Activated CD8-positive, alpha-beta memory T cell treated with anti-CD3 and anti-CD28 coated beads, Interleukin-2, amount 10 ng/mL, durations not matched to agents 7 days and 5 days (primary cell): ENCODE data around the gene APBA2. TPM values are rescaled to one million over a fixed set of nuclear protein-coding genes. Genes with fewer than 3 reads are reported as not detected.
A peak's percentile ranks its signal among the peaks of the same experiment; 100 is the strongest.

Source experiments
- ATAC-seq: fragments of 150-1000 bp; cut with Tn5 transposase; one replicate; pipeline ENCODE4 v1.10.0; 2021; ENCODE audit warnings: moderate library complexity
- CTCF ChIA-PET: fragments of 350-600 bp; sonication (Branson Sonifier 250); formaldehyde crosslinking; loops from one replicate; lab custom pipeline; 2021; ENCODE audit warnings: antibody characterized with exemption; lab: Charles Lee
- DNase-seq: peaks from one replicate; pipeline ENCODE4 v3.0.0-alpha.2; 2020
- H3K27ac Mint-ChIP-seq: one replicate; pipeline ENCODE4 v1.8.0; 2021; ENCODE audit warnings: mild to moderate bottlenecking, mixed read lengths
- H3K27me3 Mint-ChIP-seq: one replicate; pipeline ENCODE4 v1.8.0; 2021; ENCODE audit warnings: mixed read lengths
- H3K36me3 Mint-ChIP-seq: one replicate; pipeline ENCODE4 v1.8.0; 2021; ENCODE audit warnings: mild to moderate bottlenecking, mixed read lengths
- H3K4me1 Mint-ChIP-seq: one replicate; pipeline ENCODE4 v1.8.0; 2021; ENCODE audit warnings: mixed read lengths
- H3K4me3 Mint-ChIP-seq: one replicate; pipeline ENCODE4 v1.8.0; 2021; ENCODE audit warnings: mild to moderate bottlenecking, moderate library complexity, mixed read lengths
- H3K9me3 Mint-ChIP-seq: one replicate; pipeline ENCODE4 v1.8.0; 2022; ENCODE audit warnings: low read depth, mixed read lengths
- total RNA-seq, 2 experiments: library from RNA; stranded (reverse); gene quantifications; one replicate each; pipeline ENCODE4 v1.2.3, GENCODE V29; 2021

The APBA2 gene
- total RNA-seq, 2 experiments from 2014 or later: 2.6 to 7.9 TPM

- DNase-seq (no peak), ATAC-seq (no peak)
- CTCF ChIA-PET: interaction anchor here (1.3 to 2.4 kb wide), 4 partner anchors 8 to 97 kb away, joined by 3 to 17 read pairs (median 4); no protein-coding TSS in a partner anchor
- no peak overlapping the region for H3K4me3 Mint-ChIP-seq
- peak overlapping the region; percentile 83 for H3K27ac Mint-ChIP-seq
- peaks cover 37% of the 10 kb centered on the region for H3K4me1 Mint-ChIP-seq
- H3K9me3 Mint-ChIP-seq: no peaks in the 10 kb centered on the region
- no peaks in the 10 kb centered on the region for H3K36me3 Mint-ChIP-seq
- H3K27me3 Mint-ChIP-seq: no peaks in the 10 kb centered on the region
Observed at GRCh38 chr15:28993720-28994053, 107.9 kb downstream of the APBA2 start.

GRCh38 chr15:28994142-28994830 is 108.5 kb downstream of the APBA2 start:
- H3K27ac Mint-ChIP-seq: peak overlapping the region; percentile 83
- CTCF ChIA-PET: interaction anchor here (1.2 to 2.4 kb wide), 5 partner anchors 9 to 109 kb away, joined by 3 to 17 read pairs (median 3); no protein-coding TSS in a partner anchor
- H3K4me3 Mint-ChIP-seq: no peak overlapping the region
- peaks cover 37% of the 10 kb centered on the region for H3K4me1 Mint-ChIP-seq
- ATAC-seq: peak; percentile 73
- H3K9me3 Mint-ChIP-seq: no peaks in the 10 kb centered on the region
- peak; percentile 64 for DNase-seq
- no peaks in the 10 kb centered on the region for H3K27me3 Mint-ChIP-seq
- H3K36me3 Mint-ChIP-seq: no peaks in the 10 kb centered on the region

GRCh38 chr15:28994831-28995596 is 109.2 kb downstream of the APBA2 start:
- H3K4me1 Mint-ChIP-seq: peaks cover 37% of the 10 kb centered on the region

GRCh38 chr15:28995705-28996104 is 109.9 kb downstream of the APBA2 start:
- CTCF ChIA-PET: interaction anchor here (1.2 to 2.4 kb wide), 2 partner anchors 95 to 108 kb away, joined by 3 to 17 read pairs; no protein-coding TSS in a partner anchor
- H3K9me3 Mint-ChIP-seq: no peaks in the 10 kb centered on the region
- H3K27ac Mint-ChIP-seq: no peak overlapping the region
- H3K27me3 Mint-ChIP-seq: no peaks in the 10 kb centered on the region
- peaks cover 37% of the 10 kb centered on the region for H3K4me1 Mint-ChIP-seq
- no peak for ATAC-seq
- H3K4me3 Mint-ChIP-seq: no peak overlapping the region
- no peaks in the 10 kb centered on the region for H3K36me3 Mint-ChIP-seq
- no peak for DNase-seq

More at GRCh38 chr15:28994831-28995596, 109.2 kb downstream of the APBA2 start:
- CTCF ChIA-PET: interaction anchor here (1.2 to 2.4 kb wide), 4 partner anchors 17 to 109 kb away, joined by 3 to 17 read pairs (median 4); no protein-coding TSS in a partner anchor
- Mint-ChIP-seq H3K36me3 (no peaks in the 10 kb centered on the region), H3K27ac (peak overlapping the region; percentile 83), H3K9me3 (no peaks in the 10 kb centered on the region), H3K27me3 (no peaks in the 10 kb centered on the region), H3K4me3 (no peak overlapping the region)
- ATAC-seq (peak; percentile 28), DNase-seq (no peak)

GRCh38 chr15:28996289-28996688 is 110.5 kb downstream of the APBA2 start:
- H3K27me3 Mint-ChIP-seq: no peaks in the 10 kb centered on the region
- no peak for ATAC-seq
- H3K36me3 Mint-ChIP-seq: no peaks in the 10 kb centered on the region
- H3K27ac Mint-ChIP-seq: no peak overlapping the region
- DNase-seq: no peak
- no peak overlapping the region for H3K4me3 Mint-ChIP-seq
- CTCF ChIA-PET: interaction anchor here (2.4 kb wide), 1 partner anchor 94 kb away, joined by 17 read pairs; no protein-coding TSS in a partner anchor
- no peaks in the 10 kb centered on the region for H3K9me3 Mint-ChIP-seq
- H3K4me1 Mint-ChIP-seq: peaks cover 34% of the 10 kb centered on the region

GRCh38 chr15:28996953-28997352 is 111.2 kb downstream of the APBA2 start:
- ATAC-seq (no peak), DNase-seq (no peak)
- Mint-ChIP-seq H3K27ac (no peak overlapping the region), H3K9me3 (no peaks in the 10 kb centered on the region), H3K36me3 (no peaks in the 10 kb centered on the region), H3K27me3 (no peaks in the 10 kb centered on the region), H3K4me1 (peaks cover 32% of the 10 kb centered on the region), H3K4me3 (no peak overlapping the region)
- CTCF ChIA-PET: interaction anchor here (2.2 kb wide), 1 partner anchor 93 kb away, joined by 14 read pairs; no protein-coding TSS in a partner anchor

- H3K36me3 Mint-ChIP-seq: no peaks in the 10 kb centered on the region
- H3K27me3 Mint-ChIP-seq: no peaks in the 10 kb centered on the region
- H3K4me1 Mint-ChIP-seq: peaks cover 30% of the 10 kb centered on the region
- no peak overlapping the region for H3K27ac Mint-ChIP-seq
- CTCF ChIA-PET: interaction anchor here (0.6 to 2.2 kb wide), 4 partner anchors 23 to 102 kb away, joined by 3 to 14 read pairs (median 4); no protein-coding TSS in a partner anchor
- DNase-seq: no peak
- H3K4me3 Mint-ChIP-seq: no peak overlapping the region
- no peaks in the 10 kb centered on the region for H3K9me3 Mint-ChIP-seq
- ATAC-seq: no peak
Observed at GRCh38 chr15:28997791-28998190, 112.0 kb downstream of the APBA2 start.

GRCh38 chr15:28998511-28998910 is 112.7 kb downstream of the APBA2 start:
- H3K9me3 Mint-ChIP-seq: no peaks in the 10 kb centered on the region
- DNase-seq: no peak
- H3K4me1 Mint-ChIP-seq: peaks cover 34% of the 10 kb centered on the region
- no peaks in the 10 kb centered on the region for H3K27me3 Mint-ChIP-seq
- no peak overlapping the region for H3K27ac Mint-ChIP-seq
- no peaks in the 10 kb centered on the region for H3K36me3 Mint-ChIP-seq
- H3K4me3 Mint-ChIP-seq: no peak overlapping the region
- ATAC-seq: no peak
- CTCF ChIA-PET: interaction anchor here (0.6 to 2.2 kb wide), 6 partner anchors 9 to 104 kb away, joined by 3 to 14 read pairs (median 4); no protein-coding TSS in a partner anchor

- H3K4me1 Mint-ChIP-seq: peaks cover 18% of the 10 kb centered on the region
- DNase-seq: no peak
- H3K9me3 Mint-ChIP-seq: peaks cover 5% of the 10 kb centered on the region
- CTCF ChIA-PET: interaction anchor here (1.3 kb wide), 1 partner anchor 99 kb away, joined by 4 read pairs; no protein-coding TSS in a partner anchor
- no peak overlapping the region for H3K4me3 Mint-ChIP-seq
- H3K36me3 Mint-ChIP-seq: peaks cover 5% of the 10 kb centered on the region
- ATAC-seq: no peak
- no peaks in the 10 kb centered on the region for H3K27me3 Mint-ChIP-seq
- no peak overlapping the region for H3K27ac Mint-ChIP-seq
Observed at GRCh38 chr15:29003191-29003839, 117.5 kb downstream of the APBA2 start.

GRCh38 chr15:29003840-29004233 is 118.1 kb downstream of the APBA2 start:
- Mint-ChIP-seq H3K9me3 (peaks cover 5% of the 10 kb centered on the region), H3K27ac (no peak overlapping the region), H3K27me3 (no peaks in the 10 kb centered on the region), H3K4me3 (no peak overlapping the region), H3K36me3 (peaks cover 5% of the 10 kb centered on the region), H3K4me1 (peaks cover 18% of the 10 kb centered on the region)
- CTCF ChIA-PET: interaction anchor here (0.8 to 1.3 kb wide), 3 partner anchors 48 to 98 kb away, joined by 3 to 4 read pairs (median 3); no protein-coding TSS in a partner anchor
- ATAC-seq: peak; percentile 49
- DNase-seq: no peak

- peaks cover 5% of the 10 kb centered on the region for H3K36me3 Mint-ChIP-seq
- H3K27me3 Mint-ChIP-seq: no peaks in the 10 kb centered on the region
- DNase-seq (no peak), ATAC-seq (no peak)
- peaks cover 18% of the 10 kb centered on the region for H3K4me1 Mint-ChIP-seq
- H3K4me3 Mint-ChIP-seq: no peak overlapping the region
- CTCF ChIA-PET: interaction anchor here (1.1 kb wide), 1 partner anchor 85 kb away, joined by 3 read pairs; no protein-coding TSS in a partner anchor
- no peak overlapping the region for H3K27ac Mint-ChIP-seq
- H3K9me3 Mint-ChIP-seq: peaks cover 5% of the 10 kb centered on the region
Observed at GRCh38 chr15:29005931-29006330, 120.2 kb downstream of the APBA2 start.

- Mint-ChIP-seq H3K36me3 (peaks cover 5% of the 10 kb centered on the region), H3K27ac (no peak overlapping the region), H3K27me3 (no peaks in the 10 kb centered on the region), H3K4me3 (no peak overlapping the region), H3K4me1 (peaks cover 20% of the 10 kb centered on the region), H3K9me3 (peaks cover 5% of the 10 kb centered on the region)
- DNase-seq (no peak), ATAC-seq (no peak)
- CTCF ChIA-PET: no interaction called here
Observed at GRCh38 chr15:29008846-29009245, 123.1 kb downstream of the APBA2 start.

- peaks cover 17% of the 10 kb centered on the region for H3K4me1 Mint-ChIP-seq
- no peak for ATAC-seq
- no peaks in the 10 kb centered on the region for H3K9me3 Mint-ChIP-seq
Observed at GRCh38 chr15:29012097-29012496, 126.3 kb downstream of the APBA2 start.

More at GRCh38 chr15:29012097-29012496, 126.3 kb downstream of the APBA2 start:
- DNase-seq: no peak
- no peak overlapping the region for H3K4me3 Mint-ChIP-seq
- H3K36me3 Mint-ChIP-seq: no peaks in the 10 kb centered on the region
- H3K27ac Mint-ChIP-seq: no peak overlapping the region
- no peaks in the 10 kb centered on the region for H3K27me3 Mint-ChIP-seq
- CTCF ChIA-PET: interaction anchor here (1.0 kb wide), 2 partner anchors 14 to 77 kb away, joined by 3 to 4 read pairs; no protein-coding TSS in a partner anchor
